HG03095 (cell line): ENCODE results near the gene PSENEN.
"Not testable (repeated sequence)": the region's sequence is repeated elsewhere in the genome, so short reads cannot be mapped to it uniquely, and the experiment has no call there.

ENCODE experiments used
- ATAC-seq: cut with Tn5 transposase; IDR thresholded peaks from one replicate; pipeline ENCODE4 v1.9.1; 2021; ENCODE audit warnings: moderate library complexity; ENCODE audit not compliant: unreplicated experiment

The PSENEN gene

GRCh38 chr19:35787227-35787799 is 41.9 kb downstream of the PSENEN start:
- ATAC-seq = no peak

GRCh38 chr19:35788205-35788960 is 42.9 kb downstream of the PSENEN start:
- ATAC-seq = no peak

GRCh38 chr19:35789195-35789977 is 43.9 kb downstream of the PSENEN start:
- ATAC-seq = no peak

GRCh38 chr19:35789978-35790944 is 44.8 kb downstream of the PSENEN start:
- ATAC-seq = no peak

GRCh38 chr19:35790981-35791813 is 45.7 kb downstream of the PSENEN start:
- ATAC-seq = no peak

GRCh38 chr19:35791814-35792279 is 46.4 kb downstream of the PSENEN start:
- no peak for ATAC-seq

- ATAC-seq = no peak
Observed at GRCh38 chr19:35792312-35792711, 46.9 kb downstream of the PSENEN start.

GRCh38 chr19:35792888-35793287 is 47.4 kb downstream of the PSENEN start:
- ATAC-seq = no peak

GRCh38 chr19:35793381-35794165 is 48.1 kb downstream of the PSENEN start:
- ATAC-seq = no peak

- ATAC-seq = not testable (repeated sequence)
Observed at GRCh38 chr19:35795564-35795963, 50.1 kb downstream of the PSENEN start.
